ENCODE results near the gene DTHD1.

DNA sequence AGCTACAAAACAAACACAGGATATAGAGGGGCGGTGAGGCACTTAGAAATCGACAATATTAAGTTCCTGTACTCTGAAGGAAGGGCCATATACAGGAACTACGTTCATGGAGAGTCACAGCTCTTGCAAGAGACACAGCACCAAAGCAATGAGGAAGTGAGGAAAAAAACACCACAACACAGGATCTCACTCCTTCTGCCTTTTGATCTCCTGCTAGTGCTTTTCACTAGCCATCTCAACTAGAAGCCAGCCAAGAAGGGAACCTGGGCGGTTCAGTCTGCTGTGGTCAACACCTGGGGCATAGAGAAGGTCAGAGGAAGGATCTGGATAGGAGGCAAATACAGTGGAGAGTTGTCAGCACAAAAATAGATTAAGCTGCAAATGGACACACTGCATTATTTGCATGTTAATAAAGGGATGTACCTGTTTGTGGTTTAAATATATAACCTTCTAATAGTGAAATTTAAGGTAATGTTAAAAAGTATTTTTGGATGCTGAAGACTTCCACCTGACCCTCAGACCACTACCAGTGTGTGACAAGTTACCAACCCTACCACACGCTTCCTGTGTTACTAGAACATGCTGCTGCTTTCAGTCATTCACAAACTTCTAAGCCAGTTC lies 104.6 kb downstream of the DTHD1 start:
- TF ChIP-seq, protein P1, sequence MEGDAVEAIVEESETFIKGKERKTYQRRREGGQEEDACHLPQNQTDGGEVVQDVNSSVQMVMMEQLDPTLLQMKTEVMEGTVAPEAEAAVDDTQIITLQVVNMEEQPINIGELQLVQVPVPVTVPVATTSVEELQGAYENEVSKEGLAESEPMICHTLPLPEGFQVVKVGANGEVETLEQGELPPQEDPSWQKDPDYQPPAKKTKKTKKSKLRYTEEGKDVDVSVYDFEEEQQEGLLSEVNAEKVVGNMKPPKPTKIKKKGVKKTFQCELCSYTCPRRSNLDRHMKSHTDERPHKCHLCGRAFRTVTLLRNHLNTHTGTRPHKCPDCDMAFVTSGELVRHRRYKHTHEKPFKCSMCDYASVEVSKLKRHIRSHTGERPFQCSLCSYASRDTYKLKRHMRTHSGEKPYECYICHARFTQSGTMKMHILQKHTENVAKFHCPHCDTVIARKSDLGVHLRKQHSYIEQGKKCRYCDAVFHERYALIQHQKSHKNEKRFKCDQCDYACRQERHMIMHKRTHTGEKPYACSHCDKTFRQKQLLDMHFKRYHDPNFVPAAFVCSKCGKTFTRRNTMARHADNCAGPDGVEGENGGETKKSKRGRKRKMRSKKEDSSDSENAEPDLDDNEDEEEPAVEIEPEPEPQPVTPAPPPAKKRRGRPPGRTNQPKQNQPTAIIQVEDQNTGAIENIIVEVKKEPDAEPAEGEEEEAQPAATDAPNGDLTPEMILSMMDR (conservative IDR thresholded peaks at IDR 0.05; ENCODE audit: low read length): no peak
- no peak for TF ChIP-seq EZH2phosphoT487 (IDR thresholded peaks at IDR 0.05; ENCODE audit: borderline replicate concordance)

Measured in Loucy (cell line).